HG03558 (cell line): ENCODE data around the gene NFKBIB.

Source experiments
- ATAC-seq: cut with Tn5 transposase; IDR thresholded peaks from one replicate; pipeline ENCODE4 v1.9.1; 2021; ENCODE audit warnings: moderate number of reproducible peaks; ENCODE audit not compliant: unreplicated experiment; ENCODE audit errors: extremely low read depth

NFKBIB gene

DNA sequence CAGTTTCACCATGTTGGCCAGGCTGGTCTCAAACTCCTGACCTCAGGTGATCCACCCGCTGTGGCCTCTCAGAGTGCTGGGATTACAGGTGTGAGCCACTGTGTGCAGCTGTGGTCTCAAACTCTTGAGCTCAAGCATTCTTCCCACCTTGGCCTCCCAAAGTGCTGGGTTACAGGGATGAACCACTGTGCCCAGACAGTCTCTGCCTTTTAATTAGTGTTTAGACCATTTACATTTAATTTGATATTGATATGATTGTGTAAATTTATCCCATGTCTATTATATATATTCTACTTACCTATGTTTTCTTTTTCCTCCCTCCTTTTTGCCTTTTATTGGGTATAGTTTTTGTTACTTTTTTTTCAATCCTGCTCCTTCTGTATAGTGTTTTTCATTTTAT is 1.9 kb downstream of the NFKBIB start:
- no peak for ATAC-seq

DNA sequence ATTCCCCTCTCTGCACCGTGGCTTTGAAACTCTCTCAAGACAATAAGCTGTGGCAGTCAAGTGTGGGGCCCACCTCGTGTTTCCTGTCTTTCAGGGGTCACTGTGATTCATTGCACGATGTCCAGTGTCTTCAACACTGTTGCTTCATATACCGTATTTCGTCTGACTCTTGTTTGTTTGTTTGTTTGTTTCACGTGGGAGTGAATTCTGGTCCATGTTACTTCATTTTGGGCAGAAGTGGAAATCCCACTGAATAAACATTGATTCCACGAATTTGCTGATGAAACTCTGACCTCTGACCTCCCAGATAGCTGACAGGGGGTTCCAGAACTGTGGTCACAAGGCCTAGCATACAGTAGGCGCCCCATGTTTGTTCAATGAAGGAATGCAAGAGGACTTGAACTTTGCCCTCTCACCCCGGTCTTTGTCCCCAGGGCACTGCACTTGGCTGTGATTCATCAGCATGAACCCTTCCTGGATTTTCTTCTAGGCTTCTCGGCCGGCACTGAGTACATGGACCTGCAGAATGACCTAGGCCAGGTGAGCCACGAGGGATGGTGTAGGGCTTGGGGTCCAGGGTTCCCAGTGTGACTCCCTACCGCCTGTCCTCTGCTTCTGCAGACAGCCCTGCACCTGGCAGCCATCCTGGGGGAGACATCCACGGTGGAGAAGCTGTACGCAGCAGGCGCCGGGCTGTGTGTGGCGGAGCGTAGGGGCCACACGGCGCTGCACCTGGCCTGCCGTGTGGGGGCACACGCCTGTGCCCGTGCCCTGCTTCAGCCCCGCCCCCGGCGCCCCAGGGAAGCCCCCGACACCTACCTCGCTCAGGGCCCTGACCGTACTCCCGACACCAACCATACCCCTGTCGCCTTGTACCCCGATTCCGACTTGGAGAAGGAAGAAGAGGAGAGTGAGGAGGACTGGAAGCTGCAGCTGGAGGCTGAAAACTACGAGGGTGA is 5.1 kb downstream of the NFKBIB start:
- ATAC-seq: no peak

DNA sequence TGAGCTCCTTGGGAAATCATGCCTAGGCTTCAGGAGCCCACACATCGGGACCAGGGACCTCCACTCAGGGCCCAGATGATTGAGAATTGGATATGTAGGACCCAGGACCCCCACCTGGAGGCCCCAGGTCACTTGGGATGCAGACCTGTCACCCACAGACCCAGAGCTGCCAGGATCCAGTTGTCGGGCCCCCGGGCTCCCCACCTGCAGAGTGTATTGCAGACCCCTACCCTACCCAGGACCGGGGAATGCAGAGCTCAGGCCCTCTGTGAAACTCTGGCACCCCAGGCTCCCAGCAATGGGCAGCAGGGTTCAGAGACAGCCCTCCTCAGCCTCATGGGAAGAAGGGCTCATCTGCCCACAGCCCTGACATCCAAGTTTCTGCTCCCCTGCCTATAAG is 5.9 kb downstream of the NFKBIB start:
- no peak for ATAC-seq

GRCh38 chr19:38907227-38907626 is 7.5 kb downstream of the NFKBIB start:
- no peak for ATAC-seq

DNA sequence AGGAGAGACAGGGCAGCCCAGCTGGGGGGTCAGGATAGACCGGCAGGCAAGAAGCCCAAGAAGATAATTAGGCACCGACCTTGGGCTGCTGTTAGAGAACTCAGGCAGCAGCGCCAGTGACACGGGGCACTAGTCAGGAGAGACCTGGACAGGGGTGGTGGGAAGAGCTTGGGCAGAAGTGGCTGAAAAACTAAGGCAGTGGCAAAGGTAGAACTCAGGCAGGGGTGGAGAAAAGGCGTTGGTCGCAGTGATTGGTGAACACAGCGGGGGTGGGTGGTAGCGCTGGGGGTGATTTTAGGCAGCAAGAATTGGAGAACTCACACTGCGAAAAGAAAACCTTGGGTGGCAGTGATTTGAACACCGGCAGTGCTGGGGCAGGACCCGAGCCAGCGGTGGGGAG is 7.9 kb downstream of the NFKBIB start:
- ATAC-seq: no peak

DNA sequence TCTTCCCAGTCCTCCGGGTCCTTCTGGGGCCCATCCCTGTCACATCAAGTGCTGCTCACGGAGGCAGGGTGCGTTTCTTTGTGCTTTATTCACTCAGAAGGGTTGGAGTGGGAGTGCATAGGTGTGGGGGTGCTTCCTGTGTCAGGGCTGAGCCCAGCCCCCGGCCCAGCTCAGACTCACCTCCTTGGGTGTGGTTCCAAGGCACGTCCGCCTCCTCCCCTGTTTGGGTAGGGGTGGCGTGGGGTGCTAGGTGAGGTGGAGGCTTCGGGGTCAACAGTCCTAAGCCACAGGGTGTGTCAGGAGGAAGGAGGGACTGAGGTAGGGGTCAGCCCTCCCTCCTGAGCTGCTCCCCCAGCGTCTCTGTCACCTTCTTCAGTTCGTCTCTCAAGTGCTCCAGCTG is 9.1 kb downstream of the NFKBIB start:
- no peak for ATAC-seq

DNA sequence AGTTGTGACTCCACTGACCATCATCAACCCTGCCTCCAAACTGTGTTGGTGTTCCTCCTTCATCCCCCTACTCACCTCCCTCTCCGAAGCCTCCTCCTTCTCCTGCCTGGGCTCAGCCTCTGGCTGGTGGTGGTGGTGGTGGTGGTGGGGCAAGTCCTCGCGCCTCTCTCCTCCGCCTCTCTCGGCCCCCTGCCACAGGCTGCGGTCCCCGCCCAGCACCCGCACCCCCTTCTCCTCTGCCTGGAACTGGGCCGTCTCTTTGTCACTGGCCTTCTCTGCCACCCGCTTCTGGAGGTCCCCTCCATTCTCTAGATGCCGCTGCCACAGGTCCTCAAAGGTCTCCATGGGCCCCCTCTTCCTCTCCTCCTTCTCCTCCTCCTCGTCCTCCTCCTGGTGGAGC is 10.7 kb downstream of the NFKBIB start:
- no peak for ATAC-seq

DNA sequence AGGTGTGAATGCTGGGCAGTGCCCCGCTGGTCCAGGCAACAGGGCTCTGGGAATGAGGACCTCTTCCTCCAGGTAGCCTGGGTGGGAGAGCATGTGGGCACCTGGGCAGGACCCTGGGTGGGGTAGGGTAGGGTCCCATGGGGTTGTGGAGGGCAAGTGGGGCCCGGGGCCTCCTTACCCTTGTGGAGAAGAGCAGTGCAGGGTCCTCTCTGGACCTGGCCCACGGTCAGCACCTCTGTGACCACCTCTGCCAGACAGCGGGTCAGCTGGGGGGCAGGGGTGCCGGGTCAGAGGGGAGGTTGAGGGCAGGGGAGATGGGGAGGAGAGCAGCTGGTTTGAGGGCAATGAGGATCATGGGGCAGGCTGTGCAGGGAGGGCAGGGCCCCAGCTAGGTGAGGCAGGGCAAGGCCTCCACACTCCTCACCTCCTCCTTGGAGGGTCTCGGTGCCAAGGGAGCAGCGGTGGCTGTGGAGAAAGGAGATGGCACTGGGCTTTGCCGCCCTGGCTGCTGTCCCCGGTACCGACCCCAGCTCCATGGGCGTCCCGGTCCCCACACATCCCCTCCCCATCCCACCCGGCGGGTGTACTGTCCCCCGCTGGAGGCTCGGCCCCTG is 11.7 kb downstream of the NFKBIB start:
- no peak for ATAC-seq

- no peak for ATAC-seq
Measured at GRCh38 chr19:38912600-38913514, 13.1 kb downstream of the NFKBIB start.

- ATAC-seq: no peak
Measured at GRCh38 chr19:38913958-38914357, 14.2 kb downstream of the NFKBIB start.

DNA sequence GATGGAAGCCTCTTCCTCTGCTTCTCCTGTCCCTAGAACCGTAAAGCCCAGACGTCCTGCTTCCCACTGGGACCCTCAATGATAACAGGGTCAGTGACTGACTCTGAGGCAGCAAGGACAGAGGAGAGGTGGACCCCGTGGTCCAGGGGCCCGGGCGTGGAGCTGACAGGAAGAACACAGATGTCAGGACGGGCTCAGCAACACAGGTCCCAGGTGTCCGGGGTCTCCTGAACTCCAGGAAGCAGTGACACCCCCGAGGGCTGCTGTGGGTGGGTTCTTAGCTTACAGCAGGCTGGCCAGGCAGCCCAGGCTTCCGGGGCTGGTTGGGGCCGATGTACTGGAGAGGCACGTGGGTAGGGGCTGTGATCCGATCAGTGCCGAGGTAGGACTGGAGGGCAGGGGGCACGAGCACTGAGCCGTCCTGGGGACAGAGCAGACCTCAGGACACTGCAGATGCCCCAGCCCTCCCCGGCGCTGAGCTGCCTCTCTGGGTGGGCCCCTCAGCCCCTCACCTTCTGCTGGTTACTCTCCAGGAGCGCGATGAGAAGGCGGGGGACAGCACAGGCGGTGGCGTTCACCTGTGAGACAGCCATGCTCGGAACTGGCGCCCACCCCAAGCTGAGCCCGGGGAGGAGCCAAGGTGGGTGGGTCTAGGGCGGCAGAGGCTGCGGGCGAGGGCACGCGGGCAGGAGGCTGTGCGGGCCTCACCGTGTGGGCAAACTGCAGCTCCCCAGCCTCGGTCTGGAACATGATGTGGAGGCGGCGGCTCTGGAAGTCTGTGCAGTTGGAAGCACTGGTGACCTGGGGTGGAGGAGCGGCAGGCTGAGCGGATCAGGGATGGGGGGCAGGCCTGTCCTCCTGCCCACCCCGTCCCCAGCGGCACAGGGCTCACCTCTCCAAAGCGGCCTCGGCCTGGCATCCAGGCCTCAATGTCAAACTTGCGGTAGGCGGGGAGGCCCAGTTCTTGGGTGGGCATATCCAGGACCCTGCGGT is 15.9 kb downstream of the NFKBIB start:
- ATAC-seq: no peak

DNA sequence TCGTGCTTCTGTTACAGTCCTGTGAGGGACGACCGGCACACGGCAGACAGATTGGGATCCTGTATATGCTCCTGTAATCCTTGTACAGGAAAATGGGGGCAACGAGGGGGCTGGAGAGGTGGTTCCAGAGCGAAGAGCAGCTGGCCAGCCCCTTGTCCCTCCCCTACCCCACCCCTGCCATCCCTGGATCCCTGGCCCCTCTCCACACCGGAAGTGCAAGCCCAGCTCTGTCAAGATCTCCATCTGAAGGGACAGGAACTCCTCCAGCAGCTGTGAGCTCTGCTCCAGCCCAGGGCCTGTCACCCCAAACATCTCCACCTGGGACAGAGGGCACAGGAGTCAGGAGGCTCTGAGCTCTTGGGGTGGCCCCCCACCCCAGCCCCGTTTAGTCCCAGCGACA is 17.7 kb downstream of the NFKBIB start:
- no peak for ATAC-seq

DNA sequence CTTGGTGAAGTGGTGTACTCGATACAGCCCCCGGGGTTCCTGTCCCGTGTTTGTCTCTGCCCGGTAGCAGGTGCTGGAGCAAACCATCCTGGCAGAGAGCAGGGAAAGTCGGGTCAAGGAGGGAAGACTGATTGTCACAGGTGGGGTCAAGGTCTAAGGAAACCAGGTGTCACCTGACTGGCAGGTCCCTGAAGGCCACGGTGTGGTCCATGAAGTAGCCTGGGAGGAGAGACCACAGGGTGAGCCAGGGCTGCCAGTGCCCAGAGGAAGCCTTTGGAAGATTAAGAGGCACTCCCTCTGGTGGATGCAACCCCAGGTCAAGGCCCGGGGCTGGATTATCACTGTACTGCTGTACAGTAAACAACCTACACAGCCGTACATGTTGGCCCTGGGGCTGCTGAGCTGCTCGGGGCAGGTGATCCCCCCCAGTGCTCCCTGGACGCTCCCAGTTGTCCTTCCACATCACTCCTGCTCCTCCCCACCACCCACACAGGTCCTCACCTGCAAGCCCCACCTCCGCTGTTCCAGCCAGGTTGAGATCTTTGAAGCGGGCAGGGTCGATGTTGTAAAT is 18.2 kb downstream of the NFKBIB start:
- ATAC-seq: no peak

GRCh38 chr19:38918526-38918925 is 18.8 kb downstream of the NFKBIB start:
- ATAC-seq: no peak

- ATAC-seq: no peak
Measured at GRCh38 chr19:38919837-38920601, 20.2 kb downstream of the NFKBIB start.

GRCh38 chr19:38920602-38921419 is 21.0 kb downstream of the NFKBIB start:
- no peak for ATAC-seq

DNA sequence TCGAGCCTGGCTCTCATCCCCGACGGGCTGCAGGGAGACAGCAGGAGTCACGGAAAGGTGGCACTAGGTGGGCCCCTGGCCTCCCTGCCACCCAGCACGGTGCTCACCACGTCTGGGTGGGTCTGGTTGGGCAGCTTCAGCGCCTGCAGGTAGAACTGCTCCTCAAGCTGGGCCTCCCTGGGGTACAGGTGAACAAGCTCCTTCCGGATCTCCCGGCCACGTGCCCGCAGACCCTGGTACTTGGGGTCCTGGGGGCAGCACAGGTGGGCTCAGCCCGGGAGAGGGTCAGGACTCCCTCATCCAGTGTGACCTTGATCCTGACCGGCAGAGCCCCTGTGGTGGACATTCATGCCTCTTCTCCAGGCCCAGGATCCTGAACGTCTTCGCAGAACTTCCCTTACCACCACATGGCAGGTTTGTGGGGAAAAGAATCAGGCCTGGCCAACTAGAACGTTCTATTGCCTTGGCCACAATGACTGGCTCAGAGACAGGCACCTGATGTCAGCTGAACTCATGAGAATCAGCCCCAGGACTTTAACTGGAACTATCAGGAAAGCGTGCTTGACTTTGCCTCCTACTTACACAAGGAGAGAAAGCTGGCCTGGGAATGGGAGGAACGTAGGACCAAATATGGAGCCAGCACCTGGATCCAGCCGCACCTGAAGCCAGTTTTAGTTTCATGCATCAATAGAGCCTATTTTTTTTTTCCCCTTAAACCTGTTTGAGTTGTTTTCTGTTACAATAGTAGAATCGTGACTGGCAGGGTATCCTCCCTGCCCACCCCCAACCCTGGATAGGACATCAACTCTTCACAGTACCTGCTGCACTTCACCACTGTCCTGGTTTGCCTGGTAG is 21.9 kb downstream of the NFKBIB start:
- no peak for ATAC-seq
